HEK293 (cell line): ENCODE measurements around the gene CREB3L1.

ENCODE experiments used
- CTCF ChIA-PET: fragments of 350-600 bp; formaldehyde crosslinking; extraction: SDS; loops from one replicate; lab custom pipeline; 2021; ENCODE audit warnings: antibody characterized with exemption; lab: Yijun Ruan, JAX
- POLR2A ChIA-PET: fragments of 300-600 bp; formaldehyde crosslinking; extraction: SDS; loops from one replicate; lab custom pipeline; 2020; ENCODE audit warnings: antibody characterized with exemption, inconsistent platforms; lab: Yijun Ruan, JAX
- H3K27ac ChIP-seq: fragments of 200-500 bp; sonication (Bioruptor generic); 2 replicates; pipeline ENCODE4 v1.5.1; 2014; ENCODE audit warnings: low read depth, low read length, control low read depth, inconsistent platforms; ENCODE audit errors: extremely low read depth
- H3K36me3 ChIP-seq, 2 experiments: fragments of 200-500 bp in 1 of 2; sonication (Bioruptor generic) in 1 of 2; 1 replicate in 1 of 2; 2 replicates in 1 of 2; pipeline ENCODE4 v1.5.1; 2014 to 2017; ENCODE audit warnings: inconsistent platforms in 2 of 2, low read length in 2 of 2; ENCODE audit not compliant: control insufficient read depth in 2 of 2, insufficient read depth in 1 of 2
- H3K4me1 ChIP-seq: fragments of 200-500 bp; sonication (Bioruptor generic); 2 replicates; pipeline ENCODE4 v1.5.1; 2014; ENCODE audit warnings: mild to moderate bottlenecking, low read length, inconsistent platforms; ENCODE audit not compliant: control insufficient read depth, insufficient read depth
- H3K4me3 ChIP-seq: 2 replicates; pipeline ENCODE4 v1.5.1; 2011; ENCODE audit warnings: low read depth, mild to moderate bottlenecking, control low read depth, low read length, moderate library complexity
- H3K9me3 ChIP-seq: fragments of 200-500 bp; sonication (Bioruptor generic); 2 replicates; pipeline ENCODE4 v1.5.1; 2014; ENCODE audit warnings: low read depth, low read length, inconsistent platforms; ENCODE audit not compliant: control insufficient read depth, insufficient read depth
- GLIS1 ChIP-seq: fragments of 450-650 bp; formaldehyde crosslinking; IDR thresholded peaks from 2 replicates; pipeline ENCODE4 v1.5.1; 2016; ENCODE audit warnings: missing biosample characterization, missing genetic modification characterization
- KLF1 ChIP-seq: fragments of 450-650 bp; formaldehyde crosslinking; IDR thresholded peaks from 2 replicates; pipeline ENCODE4 v1.5.1; 2016; ENCODE audit warnings: missing biosample characterization, missing genetic modification characterization
- KLF10 ChIP-seq: fragments of 450-650 bp; IDR thresholded peaks from 2 replicates; pipeline ENCODE4 v1.5.1; 2018; ENCODE audit warnings: missing biosample characterization, mild to moderate bottlenecking, missing genetic modification characterization
- KLF8 ChIP-seq: fragments of 450-650 bp; formaldehyde crosslinking; IDR thresholded peaks from 2 replicates; pipeline ENCODE4 v1.5.1; 2016; ENCODE audit warnings: missing biosample characterization, missing genetic modification characterization
- KLF9 ChIP-seq: fragments of 450-650 bp; formaldehyde crosslinking; IDR thresholded peaks from 2 replicates; pipeline ENCODE4 v1.5.1; 2016; ENCODE audit warnings: missing biosample characterization, missing genetic modification characterization, low read depth
- SP7 ChIP-seq: fragments of 450-650 bp; formaldehyde crosslinking; IDR thresholded peaks from 2 replicates; pipeline ENCODE4 v1.5.1; 2016; ENCODE audit warnings: missing biosample characterization, missing genetic modification characterization
- ZBTB7A ChIP-seq: fragments of 450-650 bp; formaldehyde crosslinking; IDR thresholded peaks from 2 replicates; pipeline ENCODE4 v1.5.1; 2016; ENCODE audit warnings: low read depth, missing biosample characterization, missing genetic modification characterization
- ZEB2 ChIP-seq: fragments of 450-650 bp; formaldehyde crosslinking; IDR thresholded peaks from 2 replicates; pipeline ENCODE4 v1.5.1; 2016; ENCODE audit warnings: missing biosample characterization, missing genetic modification characterization
- ZFP3 ChIP-seq: fragments of 450-650 bp; formaldehyde crosslinking; IDR thresholded peaks from 2 replicates; pipeline ENCODE4 v1.5.1; 2016; ENCODE audit warnings: low read depth, missing biosample characterization, missing genetic modification characterization
- ZNF121 ChIP-seq: fragments of 450-650 bp; formaldehyde crosslinking; IDR thresholded peaks from 2 replicates; pipeline ENCODE4 v1.5.1; 2016; ENCODE audit warnings: missing biosample characterization, missing genetic modification characterization
- ZNF132 ChIP-seq: fragments of 450-650 bp; formaldehyde crosslinking; IDR thresholded peaks from 2 replicates; pipeline ENCODE4 v1.5.1; 2017; ENCODE audit warnings: missing biosample characterization, missing genetic modification characterization, borderline replicate concordance
- ZNF146 ChIP-seq: fragments of 450-650 bp; formaldehyde crosslinking; IDR thresholded peaks from 2 replicates; pipeline ENCODE4 v1.5.1; 2016; ENCODE audit warnings: missing biosample characterization, missing genetic modification characterization
- ZNF174 ChIP-seq: fragments of 450-650 bp; formaldehyde crosslinking; IDR thresholded peaks from 2 replicates; pipeline ENCODE4 v1.5.0; 2017; ENCODE audit warnings: missing biosample characterization, mild to moderate bottlenecking, missing genetic modification characterization
- ZNF248 ChIP-seq: fragments of 450-650 bp; formaldehyde crosslinking; IDR thresholded peaks from 2 replicates; pipeline ENCODE4 v1.5.1; 2017; ENCODE audit warnings: missing biosample characterization, missing genetic modification characterization
- ZNF292 ChIP-seq: fragments of 450-650 bp; formaldehyde crosslinking; IDR thresholded peaks from 2 replicates; pipeline ENCODE4 v1.5.1; 2016; ENCODE audit warnings: low read depth, missing biosample characterization, missing genetic modification characterization, borderline replicate concordance
- ZNF37A ChIP-seq: fragments of 450-650 bp; IDR thresholded peaks from 2 replicates; pipeline ENCODE4 v1.5.1; 2018; ENCODE audit warnings: missing biosample characterization, missing genetic modification characterization
- ZNF404 ChIP-seq: fragments of 450-650 bp; formaldehyde crosslinking; IDR thresholded peaks from 2 replicates; pipeline ENCODE4 v1.5.1; 2017; ENCODE audit warnings: missing biosample characterization, missing genetic modification characterization
- ZNF510 ChIP-seq: fragments of 450-650 bp; formaldehyde crosslinking; IDR thresholded peaks from 2 replicates; pipeline ENCODE4 v1.5.1; 2018; ENCODE audit warnings: mild to moderate bottlenecking, missing genetic modification characterization, missing biosample characterization; ENCODE audit not compliant: insufficient replicate concordance
- ZNF521 ChIP-seq: fragments of 450-650 bp; formaldehyde crosslinking; IDR thresholded peaks from 2 replicates; pipeline ENCODE4 v1.5.1; 2017; ENCODE audit warnings: missing biosample characterization, mild to moderate bottlenecking, missing genetic modification characterization
- ZNF555 ChIP-seq: fragments of 450-650 bp; formaldehyde crosslinking; conservative IDR thresholded peaks from 2 replicates; pipeline ENCODE4 v1.5.1; 2017; ENCODE audit warnings: missing biosample characterization, mild to moderate bottlenecking, missing genetic modification characterization, inconsistent platforms
- ZNF626 ChIP-seq: fragments of 450-650 bp; sonication (Bioruptor Pico); formaldehyde crosslinking; IDR thresholded peaks from 2 replicates; pipeline ENCODE4 v1.5.1; 2018; ENCODE audit warnings: missing biosample characterization, missing genetic modification characterization, inconsistent platforms
- ZNF660 ChIP-seq: fragments of 450-650 bp; IDR thresholded peaks from 2 replicates; pipeline ENCODE4 v1.5.1; 2018; ENCODE audit warnings: missing biosample characterization, mild to moderate bottlenecking, missing genetic modification characterization
- ZSCAN23 ChIP-seq: fragments of 450-650 bp; formaldehyde crosslinking; IDR thresholded peaks from 2 replicates; pipeline ENCODE4 v1.5.1; 2016; ENCODE audit warnings: missing biosample characterization, missing genetic modification characterization
- ZSCAN4 ChIP-seq: fragments of 450-650 bp; formaldehyde crosslinking; IDR thresholded peaks from 2 replicates; pipeline ENCODE4 v1.5.1; 2017; ENCODE audit warnings: missing biosample characterization, missing genetic modification characterization
- TF ChIP-seq, protein P1 (sequence below): fragments of 450-650 bp; formaldehyde crosslinking; IDR thresholded peaks from 2 replicates; pipeline ENCODE4 v1.5.1; 2017; ENCODE audit warnings: missing biosample characterization, missing genetic modification characterization
- TF ChIP-seq, protein P2 (sequence below): fragments of 450-650 bp; formaldehyde crosslinking; IDR thresholded peaks from 2 replicates; pipeline ENCODE4 v1.5.1; 2016; ENCODE audit warnings: missing biosample characterization, missing genetic modification characterization
- TF ChIP-seq, protein P3 (sequence below): fragments of 450-650 bp; formaldehyde crosslinking; IDR thresholded peaks from 2 replicates; pipeline ENCODE4 v1.5.1; 2016; ENCODE audit warnings: missing biosample characterization, missing genetic modification characterization

CREB3L1 gene

GRCh38 chr11:46236918-46237247 is 40.6 kb upstream of the CREB3L1 start (continued):
- TF ChIP-seq, protein P1, sequence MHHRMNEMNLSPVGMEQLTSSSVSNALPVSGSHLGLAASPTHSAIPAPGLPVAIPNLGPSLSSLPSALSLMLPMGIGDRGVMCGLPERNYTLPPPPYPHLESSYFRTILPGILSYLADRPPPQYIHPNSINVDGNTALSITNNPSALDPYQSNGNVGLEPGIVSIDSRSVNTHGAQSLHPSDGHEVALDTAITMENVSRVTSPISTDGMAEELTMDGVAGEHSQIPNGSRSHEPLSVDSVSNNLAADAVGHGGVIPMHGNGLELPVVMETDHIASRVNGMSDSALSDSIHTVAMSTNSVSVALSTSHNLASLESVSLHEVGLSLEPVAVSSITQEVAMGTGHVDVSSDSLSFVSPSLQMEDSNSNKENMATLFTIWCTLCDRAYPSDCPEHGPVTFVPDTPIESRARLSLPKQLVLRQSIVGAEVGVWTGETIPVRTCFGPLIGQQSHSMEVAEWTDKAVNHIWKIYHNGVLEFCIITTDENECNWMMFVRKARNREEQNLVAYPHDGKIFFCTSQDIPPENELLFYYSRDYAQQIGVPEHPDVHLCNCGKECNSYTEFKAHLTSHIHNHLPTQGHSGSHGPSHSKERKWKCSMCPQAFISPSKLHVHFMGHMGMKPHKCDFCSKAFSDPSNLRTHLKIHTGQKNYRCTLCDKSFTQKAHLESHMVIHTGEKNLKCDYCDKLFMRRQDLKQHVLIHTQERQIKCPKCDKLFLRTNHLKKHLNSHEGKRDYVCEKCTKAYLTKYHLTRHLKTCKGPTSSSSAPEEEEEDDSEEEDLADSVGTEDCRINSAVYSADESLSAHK (tag by site-specific recombination) = no peak
- no peak for TF ChIP-seq KLF10
- TF ChIP-seq ZNF555 (tag by site-specific recombination) = no peak
- TF ChIP-seq ZNF132 (tag by site-specific recombination) = no peak
- TF ChIP-seq ZBTB7A (tag by site-specific recombination) = no peak
- no peak for TF ChIP-seq KLF8 (tag by site-specific recombination)
- TF ChIP-seq ZNF121 (tag by site-specific recombination) = no peak

DNA sequence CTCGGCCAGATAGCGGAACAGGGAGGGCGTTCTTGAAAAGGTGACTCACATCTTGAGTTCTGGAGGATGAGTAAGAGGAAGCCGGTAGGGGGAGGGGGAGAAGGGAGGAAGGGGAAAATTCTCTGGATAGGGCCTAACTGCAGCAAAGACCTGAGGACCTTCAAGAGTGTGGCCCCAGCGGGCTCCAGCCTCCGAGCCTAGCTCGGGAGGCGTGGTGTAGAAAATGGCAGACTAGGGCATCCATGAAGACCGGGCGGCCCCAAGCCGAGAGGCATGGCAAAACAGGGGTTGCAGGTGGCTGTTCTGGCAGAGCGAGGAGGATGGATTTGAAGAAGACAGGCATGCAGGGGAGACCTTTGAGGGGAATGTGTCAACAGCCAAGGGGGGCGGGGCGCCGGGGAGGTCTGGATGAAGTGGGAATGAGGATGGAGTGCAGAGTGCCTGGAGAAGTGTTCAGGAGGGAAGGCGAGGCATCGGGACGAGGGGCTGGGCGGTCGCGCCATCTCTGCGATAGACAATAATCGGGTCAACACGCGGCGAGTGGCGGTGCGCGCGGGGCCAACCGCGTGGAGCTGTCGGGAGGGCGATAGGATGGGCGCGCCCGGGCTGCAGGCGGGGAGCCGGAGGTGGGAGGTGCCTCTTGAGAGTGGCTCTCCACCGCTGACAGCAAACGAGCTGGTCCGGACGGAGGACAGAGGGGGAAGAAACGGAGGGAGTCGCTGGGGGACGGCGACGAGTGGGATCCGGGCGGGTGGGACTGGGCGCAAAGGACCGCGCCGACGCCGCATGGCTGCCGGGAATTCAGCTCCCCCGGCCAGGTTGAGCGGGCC is 40.0 kb upstream of the CREB3L1 start:
- Histone ChIP-seq H3K4me1 (peaks cover 2% of the 10 kb centered on the region; the same call in 1 of the 2 replicates), H3K4me3 (peak overlapping the region; percentile 44), H3K27ac (peak overlapping the region; percentile 54; the same call in 1 of the 2 replicates), H3K36me3 (no peaks in the 10 kb centered on the region), H3K9me3 (no peaks in the 10 kb centered on the region)
- ChIA-PET CTCF (interaction anchor here (0.7 to 19.5 kb wide), 17 partner anchors 12 to 162 kb away, joined by 3 to 451 read pairs (median 5); partner anchors contain the start of gene DGKZ), POLR2A (interaction anchor here (0.6 to 2.0 kb wide), 7 partner anchors 15 to 320 kb away, joined by 3 to 6 read pairs (median 4); partner anchors contain the start of genes CREB3L1 and PEX16)
- TF ChIP-seq ZSCAN23 (tag by site-specific recombination) (no peak), ZNF37A (tag by site-specific recombination) (no peak), ZBTB7A (tag by site-specific recombination) (peak; percentile 83), ZNF660 (tag by site-specific recombination) (0 out of 2 replicates have a peak, but pooled peaks have one; percentile 38), ZNF146 (no peak), ZFP3 (tag by site-specific recombination) (no peak), KLF1 (tag by site-specific recombination) (peak; percentile 72), SP7 (peak; percentile 80), ZNF510 (tag by site-specific recombination) (no peak), ZNF626 (no peak), ZNF404 (tag by site-specific recombination) (no peak), ZEB2 (peak; percentile 74), ZSCAN4 (tag by site-specific recombination) (peak; percentile 20; the same call in 1 of the 2 replicates), GLIS1 (tag by site-specific recombination) (peak; percentile 96), ZNF292 (tag by site-specific recombination) (no peak), KLF9 (tag by site-specific recombination) (peak; percentile 95), ZNF521 (tag by site-specific recombination) (no peak), ZNF174 (no peak), ZNF248 (tag by site-specific recombination) (no peak)
- TF ChIP-seq, protein P2, sequence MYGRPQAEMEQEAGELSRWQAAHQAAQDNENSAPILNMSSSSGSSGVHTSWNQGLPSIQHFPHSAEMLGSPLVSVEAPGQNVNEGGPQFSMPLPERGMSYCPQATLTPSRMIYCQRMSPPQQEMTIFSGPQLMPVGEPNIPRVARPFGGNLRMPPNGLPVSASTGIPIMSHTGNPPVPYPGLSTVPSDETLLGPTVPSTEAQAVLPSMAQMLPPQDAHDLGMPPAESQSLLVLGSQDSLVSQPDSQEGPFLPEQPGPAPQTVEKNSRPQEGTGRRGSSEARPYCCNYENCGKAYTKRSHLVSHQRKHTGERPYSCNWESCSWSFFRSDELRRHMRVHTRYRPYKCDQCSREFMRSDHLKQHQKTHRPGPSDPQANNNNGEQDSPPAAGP (tag by site-specific recombination) = peak; percentile 64
- TF ChIP-seq, protein P3, sequence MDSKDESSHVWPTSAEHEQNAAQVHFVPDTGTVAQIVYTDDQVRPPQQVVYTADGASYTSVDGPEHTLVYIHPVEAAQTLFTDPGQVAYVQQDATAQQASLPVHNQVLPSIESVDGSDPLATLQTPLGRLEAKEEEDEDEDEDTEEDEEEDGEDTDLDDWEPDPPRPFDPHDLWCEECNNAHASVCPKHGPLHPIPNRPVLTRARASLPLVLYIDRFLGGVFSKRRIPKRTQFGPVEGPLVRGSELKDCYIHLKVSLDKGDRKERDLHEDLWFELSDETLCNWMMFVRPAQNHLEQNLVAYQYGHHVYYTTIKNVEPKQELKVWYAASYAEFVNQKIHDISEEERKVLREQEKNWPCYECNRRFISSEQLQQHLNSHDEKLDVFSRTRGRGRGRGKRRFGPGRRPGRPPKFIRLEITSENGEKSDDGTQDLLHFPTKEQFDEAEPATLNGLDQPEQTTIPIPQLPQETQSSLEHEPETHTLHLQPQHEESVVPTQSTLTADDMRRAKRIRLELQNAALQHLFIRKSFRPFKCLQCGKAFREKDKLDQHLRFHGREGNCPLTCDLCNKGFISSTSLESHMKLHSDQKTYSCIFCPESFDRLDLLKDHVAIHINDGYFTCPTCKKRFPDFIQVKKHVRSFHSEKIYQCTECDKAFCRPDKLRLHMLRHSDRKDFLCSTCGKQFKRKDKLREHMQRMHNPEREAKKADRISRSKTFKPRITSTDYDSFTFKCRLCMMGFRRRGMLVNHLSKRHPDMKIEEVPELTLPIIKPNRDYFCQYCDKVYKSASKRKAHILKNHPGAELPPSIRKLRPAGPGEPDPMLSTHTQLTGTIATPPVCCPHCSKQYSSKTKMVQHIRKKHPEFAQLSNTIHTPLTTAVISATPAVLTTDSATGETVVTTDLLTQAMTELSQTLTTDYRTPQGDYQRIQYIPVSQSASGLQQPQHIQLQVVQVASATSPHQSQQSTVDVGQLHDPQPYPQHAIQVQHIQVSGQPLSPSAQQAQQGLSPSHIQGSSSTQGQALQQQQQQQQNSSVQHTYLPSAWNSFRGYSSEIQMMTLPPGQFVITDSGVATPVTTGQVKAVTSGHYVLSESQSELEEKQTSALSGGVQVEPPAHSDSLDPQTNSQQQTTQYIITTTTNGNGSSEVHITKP = peak; percentile 98
